ENCODE measurements around the gene TRIM63. TPM values are rescaled to one million over a fixed set of nuclear protein-coding genes. Genes with fewer than 3 reads are reported as not detected.
A peak's percentile ranks its signal among the peaks of the same experiment; 100 is the strongest.

The TRIM63 gene
- total and polyA plus RNA-seq, 9 of the 15 experiments (the other 6 are each of a cell fraction or from before 2014, with no cell fraction given): 0.08 to 0.57 (median 0.36) TPM

DNA sequence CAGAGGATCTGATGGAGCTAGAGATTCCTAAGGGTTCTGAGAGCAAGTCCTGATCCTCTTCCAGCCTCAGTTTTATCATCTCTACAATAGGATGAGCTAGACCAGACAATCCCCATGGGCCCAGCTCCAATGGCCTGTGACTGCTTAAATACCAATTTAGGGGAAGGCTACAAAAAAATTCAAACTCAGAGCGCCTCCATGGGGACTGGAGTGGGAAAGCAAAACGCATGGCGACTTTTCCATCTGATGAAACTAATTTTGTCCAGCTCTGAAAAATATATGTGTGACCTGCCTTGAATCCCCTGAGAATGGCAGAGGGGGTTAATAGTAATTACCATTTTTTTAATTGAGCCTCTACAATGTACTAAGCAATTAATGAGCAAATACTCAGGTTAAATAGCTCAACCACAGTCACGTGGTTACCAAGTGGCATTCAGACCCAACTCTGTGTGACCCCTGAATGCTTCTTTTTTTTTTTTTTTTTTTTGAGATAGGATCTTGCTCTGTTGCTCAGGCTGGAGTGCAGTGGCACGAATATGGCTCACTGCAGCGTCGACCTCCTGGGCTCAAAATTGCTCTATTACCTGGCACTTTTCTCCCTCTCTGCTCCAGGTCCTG is 37.5 kb downstream of the TRIM63 start (continued):
- no peak for TF ChIP-seq SRF (CRISPR knock-in tag; IDR thresholded peaks at IDR 0.05)
- TF ChIP-seq KLF16 (IDR thresholded peaks at IDR 0.05): 0 out of 2 replicates have a peak, but pooled peaks have one; percentile 17
- TF ChIP-seq, protein P1, sequence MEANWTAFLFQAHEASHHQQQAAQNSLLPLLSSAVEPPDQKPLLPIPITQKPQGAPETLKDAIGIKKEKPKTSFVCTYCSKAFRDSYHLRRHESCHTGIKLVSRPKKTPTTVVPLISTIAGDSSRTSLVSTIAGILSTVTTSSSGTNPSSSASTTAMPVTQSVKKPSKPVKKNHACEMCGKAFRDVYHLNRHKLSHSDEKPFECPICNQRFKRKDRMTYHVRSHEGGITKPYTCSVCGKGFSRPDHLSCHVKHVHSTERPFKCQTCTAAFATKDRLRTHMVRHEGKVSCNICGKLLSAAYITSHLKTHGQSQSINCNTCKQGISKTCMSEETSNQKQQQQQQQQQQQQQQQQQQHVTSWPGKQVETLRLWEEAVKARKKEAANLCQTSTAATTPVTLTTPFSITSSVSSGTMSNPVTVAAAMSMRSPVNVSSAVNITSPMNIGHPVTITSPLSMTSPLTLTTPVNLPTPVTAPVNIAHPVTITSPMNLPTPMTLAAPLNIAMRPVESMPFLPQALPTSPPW (CRISPR knock-in tag; IDR thresholded peaks at IDR 0.05): no peak
- TF ChIP-seq MED1 (CRISPR knock-in tag; IDR thresholded peaks at IDR 0.05; ENCODE audit: borderline replicate concordance): no peak
- TF ChIP-seq ZBTB8A (IDR thresholded peaks at IDR 0.05; ENCODE audit: partially characterized antibody): no peak
- peak; percentile 46 for TF ChIP-seq CHD4 (IDR thresholded peaks at IDR 0.05; ENCODE audit: insufficient read depth, insufficient replicate concordance, low read depth, low read length, poor library complexity, severe bottlenecking)
- TF ChIP-seq, protein P2, sequence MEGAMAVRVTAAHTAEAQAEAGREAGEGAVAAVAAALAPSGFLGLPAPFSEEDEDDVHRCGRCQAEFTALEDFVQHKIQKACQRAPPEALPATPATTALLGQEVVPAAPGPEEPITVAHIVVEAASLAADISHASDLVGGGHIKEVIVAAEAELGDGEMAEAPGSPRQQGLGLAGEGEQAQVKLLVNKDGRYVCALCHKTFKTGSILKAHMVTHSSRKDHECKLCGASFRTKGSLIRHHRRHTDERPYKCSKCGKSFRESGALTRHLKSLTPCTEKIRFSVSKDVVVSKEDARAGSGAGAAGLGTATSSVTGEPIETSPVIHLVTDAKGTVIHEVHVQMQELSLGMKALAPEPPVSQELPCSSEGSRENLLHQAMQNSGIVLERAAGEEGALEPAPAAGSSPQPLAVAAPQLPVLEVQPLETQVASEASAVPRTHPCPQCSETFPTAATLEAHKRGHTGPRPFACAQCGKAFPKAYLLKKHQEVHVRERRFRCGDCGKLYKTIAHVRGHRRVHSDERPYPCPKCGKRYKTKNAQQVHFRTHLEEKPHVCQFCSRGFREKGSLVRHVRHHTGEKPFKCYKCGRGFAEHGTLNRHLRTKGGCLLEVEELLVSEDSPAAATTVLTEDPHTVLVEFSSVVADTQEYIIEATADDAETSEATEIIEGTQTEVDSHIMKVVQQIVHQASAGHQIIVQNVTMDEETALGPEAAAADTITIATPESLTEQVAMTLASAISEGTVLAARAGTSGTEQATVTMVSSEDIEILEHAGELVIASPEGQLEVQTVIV (CRISPR knock-in tag; IDR thresholded peaks at IDR 0.05; ENCODE audit: borderline replicate concordance): no peak
- TF ChIP-seq XRCC4 (IDR thresholded peaks at IDR 0.05; ENCODE audit: extremely low read depth, insufficient read depth, insufficient read length): no peak
- peak; percentile 53; the same call in 1 of the 2 replicates for TF ChIP-seq RAD51 (IDR thresholded peaks at IDR 0.05; ENCODE audit: borderline replicate concordance, low read depth)
- TF ChIP-seq, protein P3, sequence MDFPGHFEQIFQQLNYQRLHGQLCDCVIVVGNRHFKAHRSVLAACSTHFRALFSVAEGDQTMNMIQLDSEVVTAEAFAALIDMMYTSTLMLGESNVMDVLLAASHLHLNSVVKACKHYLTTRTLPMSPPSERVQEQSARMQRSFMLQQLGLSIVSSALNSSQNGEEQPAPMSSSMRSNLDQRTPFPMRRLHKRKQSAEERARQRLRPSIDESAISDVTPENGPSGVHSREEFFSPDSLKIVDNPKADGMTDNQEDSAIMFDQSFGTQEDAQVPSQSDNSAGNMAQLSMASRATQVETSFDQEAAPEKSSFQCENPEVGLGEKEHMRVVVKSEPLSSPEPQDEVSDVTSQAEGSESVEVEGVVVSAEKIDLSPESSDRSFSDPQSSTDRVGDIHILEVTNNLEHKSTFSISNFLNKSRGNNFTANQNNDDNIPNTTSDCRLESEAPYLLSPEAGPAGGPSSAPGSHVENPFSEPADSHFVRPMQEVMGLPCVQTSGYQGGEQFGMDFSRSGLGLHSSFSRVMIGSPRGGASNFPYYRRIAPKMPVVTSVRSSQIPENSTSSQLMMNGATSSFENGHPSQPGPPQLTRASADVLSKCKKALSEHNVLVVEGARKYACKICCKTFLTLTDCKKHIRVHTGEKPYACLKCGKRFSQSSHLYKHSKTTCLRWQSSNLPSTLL (IDR thresholded peaks at IDR 0.05): no peak
- peak; percentile 39; the same call in 1 of the 2 replicates for TF ChIP-seq SMC3 (conservative IDR thresholded peaks at IDR 0.05; ENCODE audit: insufficient read depth, low read depth, low read length)
- TF ChIP-seq, protein P4, sequence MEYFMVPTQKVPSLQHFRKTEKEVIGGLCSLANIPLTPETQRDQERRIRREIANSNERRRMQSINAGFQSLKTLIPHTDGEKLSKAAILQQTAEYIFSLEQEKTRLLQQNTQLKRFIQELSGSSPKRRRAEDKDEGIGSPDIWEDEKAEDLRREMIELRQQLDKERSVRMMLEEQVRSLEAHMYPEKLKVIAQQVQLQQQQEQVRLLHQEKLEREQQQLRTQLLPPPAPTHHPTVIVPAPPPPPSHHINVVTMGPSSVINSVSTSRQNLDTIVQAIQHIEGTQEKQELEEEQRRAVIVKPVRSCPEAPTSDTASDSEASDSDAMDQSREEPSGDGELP (CRISPR knock-in tag; IDR thresholded peaks at IDR 0.05; ENCODE audit: borderline replicate concordance): no peak
- no peak for TF ChIP-seq ZNF224 (CRISPR knock-in tag; IDR thresholded peaks at IDR 0.05)
- 0 out of 2 replicates have a peak, but pooled peaks have one; percentile 14 for TF ChIP-seq FOSL1 (tag; conservative IDR thresholded peaks at IDR 0.05)
- peak; percentile 39 for TF ChIP-seq HCFC1 (IDR thresholded peaks at IDR 0.05; ENCODE audit: low read depth, low read length)
- TF ChIP-seq IFI16 (CRISPR knock-in tag; IDR thresholded peaks at IDR 0.05): no peak
- TF ChIP-seq, protein P5, sequence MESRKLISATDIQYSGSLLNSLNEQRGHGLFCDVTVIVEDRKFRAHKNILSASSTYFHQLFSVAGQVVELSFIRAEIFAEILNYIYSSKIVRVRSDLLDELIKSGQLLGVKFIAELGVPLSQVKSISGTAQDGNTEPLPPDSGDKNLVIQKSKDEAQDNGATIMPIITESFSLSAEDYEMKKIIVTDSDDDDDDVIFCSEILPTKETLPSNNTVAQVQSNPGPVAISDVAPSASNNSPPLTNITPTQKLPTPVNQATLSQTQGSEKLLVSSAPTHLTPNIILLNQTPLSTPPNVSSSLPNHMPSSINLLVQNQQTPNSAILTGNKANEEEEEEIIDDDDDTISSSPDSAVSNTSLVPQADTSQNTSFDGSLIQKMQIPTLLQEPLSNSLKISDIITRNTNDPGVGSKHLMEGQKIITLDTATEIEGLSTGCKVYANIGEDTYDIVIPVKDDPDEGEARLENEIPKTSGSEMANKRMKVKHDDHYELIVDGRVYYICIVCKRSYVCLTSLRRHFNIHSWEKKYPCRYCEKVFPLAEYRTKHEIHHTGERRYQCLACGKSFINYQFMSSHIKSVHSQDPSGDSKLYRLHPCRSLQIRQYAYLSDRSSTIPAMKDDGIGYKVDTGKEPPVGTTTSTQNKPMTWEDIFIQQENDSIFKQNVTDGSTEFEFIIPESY (CRISPR knock-in tag; IDR thresholded peaks at IDR 0.05): peak; percentile 99
